GM13977 (cell line): ENCODE results near the gene COL26A1.
"Not testable (repeated sequence)": the region's sequence is repeated elsewhere in the genome, so short reads cannot be mapped to it uniquely, and the experiment has no call there.

Experiments used
- DNase-seq: peaks from one replicate; pipeline ENCODE4 v3.0.0; 2012; ENCODE audit warnings: low spot score
- CTCF ChIP-seq: IDR thresholded peaks from 2 replicates; pipeline ENCODE4 v1.5.1; 2012; ENCODE audit warnings: mild to moderate bottlenecking, control low read depth; ENCODE audit not compliant: insufficient read depth; ENCODE audit errors: extremely low read depth, missing control alignments
- in situ Hi-C: fragments of 300-500 bp; cut with MboI; formaldehyde crosslinking; loops from one replicate; pipeline ENCODE4 v1.12.0; 2022; ENCODE audit warnings: low sequenced_read_pairs, low pct_unique_long_range_greater_than_20kb, mixed read lengths, inconsistent platforms; ENCODE audit not compliant: unreplicated experiment

Gene COL26A1

GRCh38 chr7:101494602-101495329, 132.1 kb downstream of the COL26A1 start:
- TF ChIP-seq CTCF, result no peak
- in situ Hi-C loops, result no loop called here
- DNase-seq, result no peak

DNA sequence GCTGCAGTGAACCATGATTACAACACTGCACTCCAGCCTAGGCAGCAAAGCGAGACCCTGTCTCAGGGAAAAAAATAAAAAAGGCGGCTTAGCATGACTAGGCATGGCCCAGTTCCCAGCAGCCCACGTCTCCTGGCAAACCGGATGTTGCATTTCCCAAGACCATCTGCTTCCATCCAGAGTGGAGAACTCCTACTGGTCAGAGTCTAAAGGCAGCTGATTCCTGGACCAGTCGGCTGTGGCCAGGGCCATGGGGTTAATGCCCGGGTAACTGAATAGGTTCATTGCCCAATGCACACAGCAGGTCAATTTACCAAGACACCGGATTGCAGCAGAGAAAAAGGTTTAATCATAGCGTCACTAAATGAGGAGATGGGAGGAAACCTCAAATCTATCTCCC, 133.3 kb downstream of the COL26A1 start:
- DNase-seq, result no peak
- in situ Hi-C loops, result no loop called here
- no peak for TF ChIP-seq CTCF

DNA sequence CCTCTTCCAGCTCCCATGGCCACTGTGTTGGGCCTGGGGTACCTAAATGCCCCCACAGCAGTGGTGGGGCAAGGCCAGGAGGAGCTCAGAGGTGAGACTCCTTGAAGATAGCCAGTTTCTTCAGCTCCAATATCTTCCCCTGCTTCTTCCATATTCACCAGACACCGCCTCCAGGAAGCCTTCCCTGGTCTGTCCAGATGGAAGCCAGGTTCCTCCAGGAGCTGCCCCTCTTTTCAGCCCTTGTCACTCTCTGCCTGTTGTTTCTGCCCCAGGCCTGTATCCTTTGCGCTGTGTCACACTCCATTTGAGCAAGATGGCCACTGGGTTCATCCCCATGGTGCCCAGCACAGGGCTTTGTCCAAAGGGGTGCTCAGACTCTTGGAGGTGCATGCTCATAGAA, 138.7 kb downstream of the COL26A1 start:
- DNase-seq, result no peak
- no peak for TF ChIP-seq CTCF
- in situ Hi-C loops, result no loop called here

DNA sequence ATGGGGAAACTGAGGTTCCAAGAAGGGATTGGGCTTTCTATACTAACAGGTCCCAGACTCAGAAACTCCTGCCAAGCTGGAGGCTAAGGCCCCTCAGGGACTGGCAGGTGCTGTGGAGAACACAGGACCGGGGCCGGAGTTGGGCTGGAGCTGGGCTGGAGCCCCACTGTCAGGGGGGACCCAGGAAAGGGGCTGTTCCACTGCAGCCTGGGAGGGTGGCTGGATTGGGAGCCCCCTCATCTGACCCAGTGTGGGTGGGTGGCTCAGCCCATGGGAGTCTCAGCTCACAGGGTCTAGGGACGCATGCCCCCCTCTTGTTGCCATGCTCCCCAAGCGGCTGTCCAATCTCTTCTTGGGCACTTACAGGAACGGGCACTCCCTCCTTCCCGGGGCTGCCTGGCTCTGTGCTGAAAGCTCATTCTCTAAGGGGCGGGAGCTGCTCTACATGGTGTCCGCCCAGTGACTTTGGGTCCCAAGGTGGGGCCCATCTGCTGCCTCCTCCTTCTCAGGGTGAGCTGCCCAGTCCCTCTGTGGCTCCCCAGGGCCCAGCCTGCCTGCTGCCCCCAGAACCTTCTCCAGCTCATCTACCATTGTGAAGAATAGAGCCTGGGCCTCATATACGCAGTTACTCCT, 139.9 kb downstream of the COL26A1 start:
- in situ Hi-C loops, result no loop called here
- TF ChIP-seq CTCF, result no peak
- DNase-seq, result no peak

DNA sequence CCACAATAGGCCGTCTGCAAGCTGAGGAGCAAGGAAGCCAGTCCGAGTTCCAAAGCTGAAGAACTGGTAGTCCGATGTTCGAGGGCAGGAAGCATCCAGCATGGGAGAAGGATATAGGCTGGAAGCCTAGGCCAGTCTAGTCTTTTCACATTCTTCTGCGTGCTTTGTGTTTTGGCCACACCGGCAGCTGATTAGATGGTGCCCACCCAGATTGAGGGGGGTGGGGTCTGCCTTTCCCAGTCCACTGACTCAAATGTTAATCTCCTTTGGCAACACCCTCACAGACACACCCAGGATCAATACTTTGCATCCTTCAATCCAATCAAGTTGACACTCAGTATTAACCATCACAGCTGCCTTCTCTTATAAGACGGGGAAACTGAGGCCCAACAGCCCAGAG, 142.8 kb downstream of the COL26A1 start:
- DNase-seq, in situ Hi-C loops: not testable (repeated sequence)

- in situ Hi-C loops, result no loop called here
- DNase-seq, result no peak
- TF ChIP-seq CTCF, result no peak
Observed at GRCh38 chr7:101506531-101506930, 143.9 kb downstream of the COL26A1 start.

DNA sequence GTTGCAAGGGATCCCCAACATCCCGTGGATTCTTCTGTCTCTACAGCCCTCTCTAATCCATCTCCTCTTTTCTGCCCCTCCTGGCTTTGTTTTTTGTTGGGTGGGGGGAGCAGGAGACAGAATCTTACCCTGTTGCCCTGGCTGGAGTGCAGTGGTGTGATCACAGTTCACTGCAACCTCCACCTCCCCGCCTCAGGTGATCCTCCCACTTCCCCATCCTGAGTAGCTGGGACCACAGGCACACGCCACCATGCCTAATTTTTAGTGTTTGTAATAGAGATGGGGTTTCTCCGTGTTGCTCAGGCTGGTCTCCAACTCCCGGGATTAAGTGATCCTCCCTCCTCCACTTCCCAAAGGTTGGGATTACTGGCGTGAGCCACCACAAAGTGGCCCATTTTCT, 144.7 kb downstream of the COL26A1 start:
- no peak for TF ChIP-seq CTCF
- DNase-seq, result no peak
- in situ Hi-C loops, result no loop called here
